GM21576 (cell line): ENCODE measurements around the gene TCP11.

ENCODE experiments used
- ATAC-seq: cut with Tn5 transposase; IDR thresholded peaks from one replicate; pipeline ENCODE4 v1.9.1; 2021; ENCODE audit warnings: mild to moderate bottlenecking, moderate library complexity; ENCODE audit not compliant: unreplicated experiment

The TCP11 gene

DNA sequence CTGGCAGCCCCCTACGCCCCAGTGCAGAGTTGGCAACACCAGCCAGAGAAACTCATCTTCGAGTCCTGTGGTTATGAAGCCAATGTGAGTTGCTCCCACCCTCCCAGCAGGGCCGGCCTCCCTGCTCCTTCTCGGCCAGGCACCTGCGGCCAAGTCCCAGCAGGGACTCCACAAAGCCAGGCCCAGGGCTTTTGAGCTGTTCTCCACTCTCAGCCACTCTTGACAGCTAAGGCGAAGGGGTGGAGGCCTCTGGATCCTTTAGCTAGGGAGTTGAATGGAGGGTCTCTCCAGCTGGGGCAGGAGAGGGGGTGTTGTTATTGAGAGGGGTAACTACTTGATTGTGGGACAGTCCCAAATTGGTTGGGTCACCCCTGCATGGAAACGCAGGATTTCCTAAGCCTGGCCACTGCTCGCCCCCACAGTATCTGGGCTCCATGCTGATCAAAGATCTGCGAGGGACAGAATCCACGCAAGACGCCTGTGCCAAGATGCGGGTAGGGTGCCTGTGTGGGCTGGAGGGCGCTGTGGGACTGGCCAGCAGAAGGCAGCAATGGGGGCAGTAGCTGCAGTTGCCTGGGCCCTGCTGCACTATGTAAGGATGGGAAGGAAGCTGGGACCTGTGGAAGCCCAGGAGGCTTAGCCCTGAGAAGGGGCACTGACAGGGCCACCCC is 58.3 kb downstream of the TCP11 start:
- no peak for ATAC-seq

DNA sequence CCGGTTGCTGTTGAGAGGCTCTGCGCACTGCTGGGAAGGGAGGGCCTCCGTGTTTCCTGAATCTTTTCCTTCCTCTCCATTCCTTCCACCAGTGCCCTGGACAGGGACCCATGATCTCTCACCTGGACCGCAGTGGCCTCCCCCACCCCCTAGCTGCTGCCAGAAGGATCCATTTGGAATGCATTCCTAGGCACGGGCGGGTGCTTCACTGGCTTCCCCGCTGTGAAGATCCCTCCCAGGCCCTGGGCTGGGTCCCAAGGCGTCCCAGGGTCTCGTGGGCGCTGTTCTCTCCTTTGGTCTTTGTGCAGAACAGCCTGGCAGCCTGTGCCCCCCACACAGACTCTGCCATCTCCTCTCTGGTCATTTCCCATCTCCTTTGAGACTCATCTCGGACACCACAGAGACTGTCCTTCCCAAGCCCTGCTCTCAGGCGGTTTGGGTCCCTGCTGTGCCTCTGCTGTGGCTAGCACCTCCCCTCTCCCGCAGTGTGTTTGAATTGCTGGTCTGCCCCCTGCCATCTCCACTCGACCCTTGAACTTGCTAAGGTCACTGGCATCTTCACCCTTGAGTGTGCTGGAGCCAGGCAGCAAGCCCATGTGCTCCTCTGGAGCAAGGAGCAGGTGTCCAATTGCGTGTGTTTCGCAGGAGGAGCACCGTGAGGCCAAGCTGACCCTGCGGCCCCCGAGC is 59.0 kb downstream of the TCP11 start:
- ATAC-seq: no peak

DNA sequence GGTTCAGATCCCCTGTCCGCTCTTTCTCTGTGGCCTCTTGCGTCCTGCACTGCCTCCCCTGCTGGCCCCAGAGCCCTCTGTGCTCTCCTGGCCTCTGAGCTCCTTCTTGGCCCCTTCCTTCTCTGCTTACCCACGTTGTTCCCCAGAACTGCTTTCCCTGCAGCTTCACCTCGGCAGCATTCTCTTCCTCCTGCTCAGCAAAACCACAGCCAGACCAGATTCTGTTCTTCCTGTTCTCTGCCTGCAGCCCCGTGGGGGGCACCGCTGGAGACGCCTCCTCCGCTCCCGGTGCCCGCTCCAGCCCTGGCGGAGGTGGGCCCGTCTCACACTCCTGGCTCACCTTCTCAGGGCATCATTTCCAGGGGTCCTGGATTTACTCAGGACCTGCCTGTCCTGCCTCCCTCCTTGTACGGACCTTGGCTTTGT is 59.7 kb downstream of the TCP11 start:
- no peak for ATAC-seq

DNA sequence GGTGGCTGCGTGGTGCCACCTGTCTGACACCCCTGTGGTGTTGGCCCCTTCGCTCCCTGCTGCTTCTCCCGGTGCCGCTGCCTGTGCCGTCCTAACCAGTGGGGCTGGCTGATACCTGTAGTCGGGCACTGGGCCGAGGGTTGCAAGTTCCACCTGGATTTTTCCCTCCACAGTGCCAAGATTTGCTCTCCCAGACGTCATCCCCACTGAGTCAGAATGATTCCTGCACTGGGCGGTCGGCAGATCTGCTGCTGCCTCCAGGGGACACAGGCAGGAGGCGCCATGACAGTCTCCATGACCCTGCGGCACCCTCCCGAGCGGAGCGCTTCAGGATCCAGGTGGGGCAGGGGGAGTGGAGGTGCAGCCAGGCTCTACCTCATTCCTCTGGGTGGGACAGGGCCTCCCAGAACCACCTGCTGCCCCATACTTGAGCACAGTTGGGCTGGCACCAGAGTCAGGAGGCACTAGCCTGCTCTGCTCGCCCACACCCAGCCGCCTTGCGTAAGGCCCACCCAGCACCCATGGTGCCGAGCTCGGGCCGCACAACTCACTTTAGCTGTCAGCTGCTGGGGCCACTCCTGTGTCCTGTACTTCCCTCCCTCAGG is 60.2 kb downstream of the TCP11 start:
- ATAC-seq: no peak

DNA sequence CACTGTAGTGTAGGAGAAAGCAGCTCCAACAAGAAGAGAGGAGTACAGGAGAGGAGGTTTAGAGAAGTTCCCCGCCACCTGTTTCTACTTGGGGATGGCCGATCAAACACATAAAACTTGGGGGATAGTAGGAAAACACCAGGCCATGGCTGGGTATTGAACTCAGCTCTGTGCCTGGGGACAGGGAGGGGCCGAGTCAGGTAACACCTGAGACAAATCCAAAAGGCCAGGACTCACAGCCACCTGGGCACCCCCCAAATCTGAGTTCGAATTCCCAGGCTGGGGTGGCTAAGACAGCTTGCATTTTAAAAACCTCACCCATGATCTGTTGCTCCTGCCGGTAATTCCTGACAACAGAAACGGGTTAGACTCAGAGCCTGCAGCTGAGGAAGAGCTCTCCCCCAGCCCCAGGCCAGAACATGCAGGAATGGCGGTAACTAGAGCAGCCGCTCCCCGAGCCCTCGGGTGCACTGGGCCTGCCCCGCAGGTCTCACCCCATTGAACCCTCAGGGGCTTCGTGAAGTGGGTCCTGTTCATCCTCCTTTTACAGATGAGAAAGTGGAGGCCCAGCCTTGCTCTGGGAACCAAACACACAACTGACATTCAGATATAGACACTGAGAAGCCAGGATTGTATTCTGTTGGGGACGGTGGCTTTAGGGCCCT is 61.0 kb downstream of the TCP11 start:
- no peak for ATAC-seq

DNA sequence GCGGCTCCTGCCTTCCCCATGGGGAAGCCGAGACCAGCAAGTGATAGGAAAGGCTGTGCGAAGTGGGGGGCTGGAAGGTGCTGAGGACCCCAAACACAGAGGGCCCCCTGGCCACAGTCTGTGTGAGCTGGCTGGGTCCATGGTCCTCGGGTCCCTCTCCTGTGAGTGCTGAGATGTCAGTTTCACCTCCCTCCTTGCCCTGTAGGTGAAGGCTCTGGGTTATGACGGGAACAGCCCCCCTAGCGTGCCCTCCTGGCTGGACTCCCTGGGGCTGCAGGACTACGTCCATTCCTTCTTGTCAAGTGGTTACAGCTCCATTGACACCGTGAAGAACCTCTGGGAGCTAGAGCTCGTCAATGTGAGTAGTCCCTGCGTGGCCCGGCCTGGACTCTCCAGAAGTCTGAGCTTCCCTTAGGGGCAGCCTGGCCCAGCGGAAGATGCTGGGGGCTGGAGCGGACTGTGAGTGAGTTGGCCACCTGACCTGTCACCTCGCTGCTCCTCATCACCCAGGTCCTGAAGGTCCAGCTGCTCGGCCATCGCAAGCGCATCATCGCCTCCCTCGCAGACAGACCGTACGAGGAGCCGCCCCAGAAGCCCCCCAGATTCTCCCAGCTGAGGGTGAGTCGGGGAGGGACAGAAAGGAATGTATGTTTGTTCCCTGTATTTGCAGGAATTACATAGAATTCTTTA is 61.7 kb downstream of the TCP11 start:
- ATAC-seq: no peak

DNA sequence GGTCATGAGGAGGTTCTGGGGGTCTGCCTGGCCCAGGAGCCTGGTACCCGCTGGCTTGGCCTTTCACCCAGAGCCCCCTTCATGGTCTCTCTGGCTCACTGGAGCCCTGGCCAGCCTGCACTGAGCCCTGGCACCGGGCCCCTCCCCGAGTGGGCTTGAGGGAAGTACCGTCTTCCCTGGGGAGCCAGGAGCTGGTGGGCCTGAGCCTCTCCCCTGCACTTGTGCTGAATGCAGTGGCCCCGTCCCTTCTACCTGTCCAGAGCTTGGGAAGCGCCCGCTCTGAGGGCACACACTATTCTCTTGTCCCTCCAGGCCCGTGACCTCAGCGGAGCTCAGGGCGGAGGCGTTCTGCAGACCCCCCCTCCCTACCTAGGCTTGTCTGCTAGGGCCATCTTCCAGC is 62.2 kb downstream of the TCP11 start:
- ATAC-seq: no peak

DNA sequence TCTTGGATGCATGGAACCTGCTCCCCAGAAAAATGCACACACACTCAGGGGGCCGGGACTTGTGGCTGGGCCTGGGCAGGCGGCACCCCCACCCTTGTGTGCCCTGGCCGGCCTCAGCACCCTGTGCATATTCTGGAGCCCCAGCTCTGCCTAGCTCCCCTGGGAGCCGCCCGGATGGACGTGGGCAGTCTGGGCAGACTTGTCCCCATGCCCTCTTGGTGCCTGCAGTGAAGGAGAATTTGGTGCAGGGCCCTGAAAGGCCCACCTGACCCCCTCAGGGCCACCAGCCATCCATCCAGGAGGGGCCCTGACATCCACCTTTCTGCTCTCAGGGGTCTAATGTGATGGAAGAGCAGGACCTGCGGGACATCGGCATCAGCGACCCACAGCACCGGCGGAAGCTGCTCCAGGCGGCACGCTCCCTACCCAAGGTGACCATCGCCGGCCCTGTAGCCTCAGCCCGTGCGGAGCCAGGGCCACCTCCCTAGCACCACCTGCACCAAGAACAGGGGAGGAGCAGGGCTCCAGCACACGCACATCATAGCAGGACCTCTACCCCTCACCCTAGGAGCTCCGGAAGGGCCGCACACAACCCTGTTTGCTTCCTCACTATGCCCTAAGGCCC is 62.8 kb downstream of the TCP11 start:
- no peak for ATAC-seq

DNA sequence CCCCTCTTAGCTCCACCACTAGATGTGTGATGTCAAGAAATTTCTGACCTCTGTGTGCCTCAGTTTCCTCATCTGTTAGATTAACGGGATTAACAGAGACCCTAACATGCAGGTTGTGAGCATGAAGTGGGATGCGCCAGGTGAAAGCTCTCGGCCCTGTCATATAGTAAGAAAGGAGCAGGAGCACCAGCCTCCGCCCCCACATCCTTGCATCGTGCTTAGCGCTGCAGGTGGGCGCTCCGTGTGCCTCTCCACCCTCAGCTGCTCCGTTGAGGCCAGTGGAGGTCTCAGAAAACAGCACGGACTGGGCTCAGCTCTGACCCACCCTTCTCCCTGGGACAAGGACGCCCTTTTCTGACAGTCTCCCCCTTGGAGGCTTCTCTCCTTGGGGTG is 63.4 kb downstream of the TCP11 start:
- no peak for ATAC-seq

DNA sequence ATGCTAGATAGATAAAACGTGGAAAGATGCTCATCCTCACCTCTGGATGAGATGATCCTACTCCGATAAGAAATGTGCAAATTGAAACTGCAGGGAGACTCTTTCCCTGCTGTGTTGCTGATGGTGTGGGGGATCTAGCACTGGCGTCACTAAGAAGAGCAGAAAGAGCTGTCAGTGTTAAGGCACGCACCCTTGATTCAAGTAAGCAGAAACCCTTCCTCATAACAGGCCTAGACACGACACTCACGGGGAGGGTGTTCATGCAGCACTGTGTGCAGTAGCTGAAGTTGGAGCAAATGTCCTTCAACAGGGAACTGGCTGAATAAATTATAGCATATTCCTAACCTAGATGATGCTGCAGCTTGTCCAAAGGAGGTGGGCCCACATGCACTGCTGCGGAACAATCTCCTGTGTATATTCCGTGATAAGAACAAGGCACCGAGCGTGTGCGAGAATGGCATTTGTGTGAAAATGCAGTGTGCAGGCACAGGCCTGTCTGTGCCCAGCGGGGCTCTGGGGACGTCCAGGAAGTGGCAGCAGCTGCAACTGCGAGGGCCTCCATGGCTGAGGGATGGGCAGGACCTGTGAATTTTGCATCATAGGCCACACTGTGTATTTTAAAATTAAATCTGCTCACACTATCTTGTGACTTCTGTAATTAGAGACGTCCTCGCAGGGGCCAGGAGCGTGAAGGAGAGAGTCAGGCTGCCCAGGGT is 64.0 kb downstream of the TCP11 start:
- ATAC-seq: no peak

DNA sequence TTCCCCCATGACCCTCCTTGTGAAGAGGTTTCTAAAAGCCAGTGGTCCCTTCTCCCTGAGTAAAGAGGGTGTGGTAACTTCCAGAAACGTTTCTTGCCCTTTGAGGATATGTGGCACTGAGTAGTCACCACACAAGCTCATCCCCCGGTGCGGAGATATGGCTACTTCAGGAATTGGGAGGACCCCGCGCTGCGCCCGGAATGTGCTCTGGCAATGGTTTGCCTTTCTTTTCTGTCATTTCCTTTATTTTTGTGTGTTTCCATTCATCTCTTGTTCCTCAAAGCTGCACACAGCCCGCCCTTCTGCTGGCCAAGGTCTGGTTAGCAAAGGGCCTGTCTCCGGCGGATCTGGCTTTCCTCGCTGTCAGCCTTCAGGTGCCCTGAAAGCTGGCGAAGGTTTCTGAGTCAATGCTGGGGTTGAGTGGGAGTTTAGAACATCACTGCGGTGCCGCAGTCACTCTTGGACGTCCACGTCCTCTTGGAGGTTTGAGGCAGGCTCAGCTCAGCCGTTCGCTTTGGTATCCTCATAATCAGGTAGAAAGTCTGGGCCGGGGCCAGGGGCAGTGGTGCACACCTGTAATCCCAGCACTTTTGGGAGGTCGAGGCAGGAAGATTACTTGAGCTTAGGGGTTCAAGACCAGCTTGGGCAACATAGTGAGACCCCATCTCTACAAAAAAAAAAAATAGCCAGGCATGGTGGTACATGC is 67.2 kb downstream of the TCP11 start:
- ATAC-seq: no peak

DNA sequence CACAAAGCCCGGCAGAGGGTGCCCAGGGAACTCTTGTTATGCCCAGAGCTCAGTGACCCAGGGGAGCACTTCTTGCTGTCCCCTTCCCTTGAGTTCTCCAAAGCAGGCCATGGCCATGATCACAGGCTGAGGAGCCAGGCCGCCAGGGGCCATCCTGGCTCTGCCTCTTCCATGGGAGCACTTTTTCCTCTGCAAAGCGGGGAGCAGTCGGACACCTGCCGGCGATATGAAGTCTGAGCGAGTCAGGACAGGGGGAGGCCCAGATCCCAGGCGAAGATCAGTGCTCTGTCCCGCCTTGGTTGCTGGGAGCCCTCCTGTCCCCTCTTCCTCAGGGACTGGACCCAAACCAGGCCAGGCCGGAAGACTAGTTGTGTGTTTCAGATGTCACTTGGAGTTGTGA is 67.9 kb downstream of the TCP11 start:
- ATAC-seq: no peak

DNA sequence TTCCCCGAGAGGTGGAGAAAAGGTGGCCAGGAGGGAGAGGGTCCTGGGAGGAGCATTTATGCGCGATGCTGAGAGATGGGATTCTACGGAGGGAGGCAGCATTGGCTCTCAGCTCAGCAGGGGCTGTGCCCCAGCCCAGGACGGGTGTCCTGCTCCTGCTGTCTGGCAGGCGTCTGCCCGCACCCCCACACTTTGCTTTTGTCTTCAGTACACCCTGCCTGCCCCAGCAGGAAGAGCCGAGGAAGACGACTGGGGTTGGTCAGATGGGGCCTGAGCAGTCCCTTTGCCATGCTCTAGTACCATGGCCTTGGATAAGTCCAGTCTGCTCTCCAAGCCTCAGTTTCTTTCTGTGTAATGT is 68.5 kb downstream of the TCP11 start:
- no peak for ATAC-seq

DNA sequence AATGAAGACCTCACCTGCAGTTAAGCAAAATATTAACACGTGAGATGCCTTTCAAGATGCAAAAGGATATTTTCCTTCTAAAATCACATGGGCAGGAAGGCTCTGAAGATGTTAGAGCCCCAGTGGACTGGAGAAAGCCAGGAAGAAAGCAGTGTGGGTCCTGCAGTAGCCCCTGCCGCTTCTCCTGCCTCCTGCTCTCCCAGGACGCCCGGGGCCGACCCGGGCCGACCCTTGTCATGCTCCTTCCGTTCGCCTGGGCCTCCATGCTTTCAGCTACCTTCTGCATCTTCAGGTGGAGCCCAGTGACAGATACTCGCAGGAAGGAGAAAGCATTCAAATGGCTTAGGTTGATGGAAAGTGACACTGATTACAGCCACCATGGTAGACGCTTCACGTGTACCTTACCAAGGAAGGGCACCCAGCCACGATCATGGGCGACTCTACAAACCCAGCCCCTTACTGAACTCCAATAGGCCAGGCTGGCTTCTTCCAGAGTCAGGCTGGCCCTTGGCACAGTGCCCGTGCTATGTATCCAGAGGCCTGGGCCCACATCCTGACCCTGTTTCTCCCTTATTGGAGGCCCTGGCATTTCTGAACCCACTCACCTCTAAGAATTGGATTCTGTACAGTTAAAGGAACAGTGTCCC is 69.0 kb downstream of the TCP11 start:
- no peak for ATAC-seq

DNA sequence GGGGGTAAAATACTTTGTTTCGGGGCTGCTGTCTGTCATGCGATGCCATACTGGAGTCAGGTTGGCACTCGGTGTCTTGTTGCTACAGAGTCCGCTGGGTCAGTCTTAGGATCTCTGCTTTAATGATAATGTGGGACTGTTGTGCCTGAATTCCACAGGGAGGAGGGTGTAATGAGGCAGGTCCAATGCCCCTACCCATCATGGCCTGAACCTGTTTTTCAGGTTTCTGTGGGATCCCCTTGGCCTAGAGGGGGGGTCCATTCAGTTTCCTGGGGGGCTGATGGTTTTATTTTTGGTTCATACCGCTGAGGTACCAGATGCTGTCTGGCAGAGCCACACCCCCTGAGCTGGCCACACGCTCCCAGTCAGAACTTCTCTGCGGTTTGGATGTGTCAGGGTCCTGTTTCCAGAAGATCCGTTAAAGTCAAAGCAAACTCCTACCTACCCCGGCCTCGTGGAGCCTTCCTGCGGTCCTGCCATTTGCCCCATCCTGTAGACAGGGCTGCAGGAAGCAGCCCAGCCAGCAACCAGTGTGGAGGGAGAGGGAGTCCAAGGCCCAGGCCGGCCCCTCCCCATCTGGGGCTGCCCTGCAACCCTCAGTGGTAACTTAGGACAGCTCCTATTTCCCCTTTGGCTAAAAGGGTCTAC is 69.7 kb downstream of the TCP11 start:
- ATAC-seq: no peak

DNA sequence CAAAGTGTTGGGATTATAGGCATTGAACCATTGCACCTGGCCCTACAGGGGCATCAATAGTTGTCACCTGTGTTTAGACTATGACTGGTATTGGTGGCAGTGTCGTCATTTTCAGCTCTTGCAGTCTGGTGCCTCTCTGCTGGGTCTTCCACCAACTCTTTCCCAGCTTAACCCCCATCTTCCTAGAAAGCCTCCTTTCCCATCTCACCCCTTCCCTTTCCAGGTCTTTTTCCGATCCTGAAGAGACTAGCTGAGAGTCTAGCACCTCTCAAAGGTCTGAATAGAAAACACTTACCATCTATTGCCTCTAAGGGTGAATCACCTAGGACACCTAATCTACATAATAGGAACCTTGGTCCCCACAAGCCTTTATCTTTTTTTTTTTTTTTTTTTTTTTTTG is 71.0 kb downstream of the TCP11 start:
- no peak for ATAC-seq

DNA sequence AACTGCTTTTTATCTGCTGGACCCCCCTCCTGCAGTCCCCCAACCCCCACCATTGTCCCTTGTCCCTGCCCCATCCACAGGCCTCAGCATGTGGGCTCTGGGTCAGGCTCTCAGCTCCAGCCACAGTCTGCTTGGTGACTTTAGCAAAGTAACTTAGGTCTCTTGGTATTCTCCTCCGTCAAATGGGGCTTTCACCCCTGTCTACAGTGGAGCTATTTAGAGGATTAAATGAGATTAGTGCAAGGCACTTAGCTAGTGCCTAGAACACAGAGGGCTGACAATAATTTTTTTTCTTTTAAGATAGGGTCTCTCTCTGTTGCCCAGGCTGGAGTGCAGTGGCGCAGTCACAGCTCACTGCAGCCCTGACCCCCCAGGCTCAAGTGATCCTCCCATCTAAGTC is 71.9 kb downstream of the TCP11 start:
- ATAC-seq: no peak

DNA sequence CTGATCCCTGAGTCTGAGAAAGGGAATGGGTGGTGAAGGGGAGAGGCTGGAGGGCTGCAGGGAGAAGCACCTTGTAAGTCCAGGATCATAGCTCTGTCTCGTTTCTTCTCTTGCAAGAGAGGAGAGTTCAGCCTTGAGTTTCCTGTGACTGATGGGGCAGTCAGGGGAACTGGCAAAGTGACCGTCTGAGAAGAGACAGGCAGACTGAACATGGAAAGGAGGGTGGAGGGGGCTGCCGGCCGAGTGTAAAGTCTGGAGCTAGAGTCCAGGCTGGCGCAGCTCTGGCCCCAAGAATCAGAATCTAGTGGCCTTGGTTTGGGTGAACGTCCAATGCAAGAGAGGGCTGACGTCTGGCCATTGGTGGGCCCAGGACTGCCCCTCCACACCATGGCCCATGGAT is 72.5 kb downstream of the TCP11 start:
- no peak for ATAC-seq

DNA sequence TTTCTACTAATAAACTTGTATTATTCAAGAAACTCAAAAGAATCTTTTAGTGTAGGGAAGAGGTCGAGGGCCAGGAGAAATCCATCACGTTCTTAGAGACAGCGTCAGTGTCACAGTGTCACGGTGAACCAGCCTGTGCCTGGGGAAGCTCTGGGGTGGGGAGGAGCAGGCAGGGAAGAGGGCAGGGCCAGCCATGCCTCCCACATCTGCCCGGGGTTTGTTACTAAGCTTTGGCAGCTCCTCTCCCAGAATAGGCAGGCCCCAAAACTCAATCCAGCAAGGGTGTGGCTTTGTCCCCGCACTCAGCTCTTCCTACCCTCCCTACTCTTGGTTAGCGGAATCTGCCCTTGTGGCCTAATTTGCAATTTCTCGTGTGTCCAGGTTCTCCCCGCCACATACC is 72.9 kb downstream of the TCP11 start:
- ATAC-seq: no peak
